Heart left ventricle (tissue), 16 donors: ENCODE data around the gene NKX6-1. TPM values are rescaled to one million over a fixed set of nuclear protein-coding genes. Genes with fewer than 3 reads are reported as not detected.

Experiments used
- ATAC-seq, 4 donors: fragments of 200-7000 bp; cut with Tn5 transposase; one replicate each; pipeline ENCODE4 v1.9.1; 2020 to 2022; ENCODE audit warnings: moderate library complexity in 4 of 4, mild to moderate bottlenecking in 3 of 4, moderate number of reproducible peaks in 1 of 4
- DNase-seq, 5 donors: peaks; one replicate each; pipeline ENCODE4 v3.0.0-alpha.2; 2020
- H3K27ac ChIP-seq, 12 donors: fragments of 200-600 bp; sonication (generic) in 4 of 12; one replicate each; pipeline versions ENCODE4 v1.5.0 to v1.8.0; 2016 to 2022; ENCODE audit warnings: mild to moderate bottlenecking in 2 of 12
- H3K27me3 ChIP-seq, 9 donors: fragments of 200-600 bp; sonication (generic) in 2 of 9; one replicate each; pipeline versions ENCODE4 v1.5.1 to v1.8.0; 2016 to 2022; ENCODE audit warnings: mild to moderate bottlenecking in 3 of 9
- H3K36me3 ChIP-seq, 9 donors: fragments of 200-600 bp; sonication (generic) in 2 of 9; one replicate each; pipeline versions ENCODE4 v1.5.0 to v1.8.0; 2018 to 2022; ENCODE audit warnings: mild to moderate bottlenecking in 2 of 9
- H3K4me1 ChIP-seq, 12 donors: fragments of 200-600 bp; sonication (generic) in 4 of 12; one replicate each; pipeline versions ENCODE4 v1.5.0 to v1.8.0; 2016 to 2022; ENCODE audit warnings: mild to moderate bottlenecking in 3 of 12
- H3K4me3 ChIP-seq, 12 donors: fragments of 200-600 bp; sonication (generic) in 4 of 12; one replicate each; pipeline versions ENCODE4 v1.5.0 to v1.8.0; 2017 to 2022; ENCODE audit warnings: mild to moderate bottlenecking in 9 of 12, moderate library complexity in 4 of 12
- H3K9me3 ChIP-seq, 12 donors: fragments of 200-600 bp; sonication (generic) in 4 of 12; one replicate each; pipeline versions ENCODE4 v1.5.0 to v1.8.0; 2016 to 2022; ENCODE audit warnings: mild to moderate bottlenecking in 1 of 12
- CTCF ChIP-seq, 12 donors: fragments of 200-600 bp; sonication (generic) in 4 of 12; IDR thresholded peaks; one replicate each; pipeline versions ENCODE4 v1.5.0 to v1.8.0; 2018 to 2022; ENCODE audit warnings: antibody characterized with exemption in 12 of 12, mild to moderate bottlenecking in 5 of 12
- POLR2A ChIP-seq, 2 donors: fragments of 450-650 bp; IDR thresholded peaks; one replicate each; pipeline ENCODE4 v1.6.1; 2017; ENCODE audit warnings: antibody characterized with exemption in 2 of 2, mild to moderate bottlenecking in 2 of 2, moderate library complexity in 2 of 2
- WGBS, 4 donors: extraction: QIAGEN DNeasy Blood & Tissue Kit in 2 of 4; methylation state at CpG; one replicate each; pipeline versions ENCODE4 v1.1.5 to v1.1.7; 2013 to 2018; 5-methylcytosine and 5-hydroxymethylcytosine counted together
- intact Hi-C, 10 donors: fragments of 100-400 bp; cut with DNase I; formaldehyde crosslinking; loops; one replicate each; pipeline versions ENCODE4 v1.11.1 to v1.14.2; 2022
- polyA plus RNA-seq, 2 donors: library from polyadenylated mRNA; stranded (reverse); fragments of 200-250 nt; gene quantifications; one replicate each; pipeline ENCODE4 v1.2.3, GENCODE V29; 2013
- total RNA-seq, 9 donors: library from RNA; depleted of rRNA in 2 of 9; stranded (reverse); fragments of >200 nt in 2 of 9; fragmentation: NEBNext Ultra II Directional in 3 of 9; extraction: Animal tissue kit (Norgen Biotek cat#: 25700) in 3 of 9; gene quantifications; one replicate each; pipeline versions ENCODE4 v1.1.0 to v1.2.4, GENCODE V29; 2016 to 2023
- donor health status: ischemic (EF 13 %, LVEDD 7.1; RV severe dilation, severe dysfunction).
- donor health status: healthy with polysubstance abuse.
- donor health status: DM: no; HTN: yes; CAD: no.
- donor health status: DM: no; HTN: no; CAD: no.
- donor health status: ischemic (EF 25% LVEDD 6.9; RV normal size, moderate dysfunction).
- donor health status: ischemic (EF 25% LVEDD 5.7; RV mildly dilated, moderate dysfunction).
- donor health status: healthy.
- donor health status: DM: yes; HTN: yes; CAD: no.
- donor health status: ischemic (EF 35%, LVEDD 5.7; RV mildly dilated, moderate dysfunction).
- donor health status: nonischemic (EF 11% LVEDD 7.7; RV severe dilation, severe dysfunction).
- donor health status: DM: yes; HTN: yes; CAD: no.
- donor health status: PGD.
- donor health status: ischemic (EF 29% LVEDD 5.4; RV normal size, mild dysfunction).
- donor health status: nonischemic (EF 23%, LVEDD 6.1; RV moderate dilation, normal function).

The NKX6-1 gene
- total and polyA plus RNA-seq, 11 donors = 0.32 TPM; not detected in 10

DNA sequence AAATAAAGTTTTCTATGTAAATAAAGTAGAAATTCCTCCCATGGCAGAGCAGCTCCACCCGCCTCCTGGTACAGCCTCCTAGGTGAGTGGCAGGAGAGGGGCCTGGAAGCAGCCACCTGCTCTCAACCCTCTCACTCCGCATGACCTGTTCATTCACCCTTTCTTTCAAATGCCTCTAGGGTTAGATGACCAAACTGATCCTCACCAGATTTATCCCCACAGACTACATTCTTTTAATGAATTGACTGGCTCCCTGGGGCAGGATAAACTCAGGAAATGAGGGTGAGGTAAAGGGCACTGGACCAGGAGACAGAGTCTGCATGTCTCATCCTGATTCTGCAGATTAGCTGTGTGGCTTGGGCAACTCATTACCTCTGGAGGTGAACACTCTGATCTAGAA is 32.6 kb upstream of the NKX6-1 start:
- Histone ChIP-seq H3K9me3 (peaks cover 0 to 9% (median 0%) of the 10 kb centered on the region in 12 donors), H3K4me1 (no peaks in the 10 kb centered on the region), H3K27me3 (peaks cover 0 to 4% (median 0%) of the 10 kb centered on the region in 9 donors), H3K36me3 (no peaks in the 10 kb centered on the region), H3K4me3 (no peak overlapping the region), H3K27ac (no peak overlapping the region)
- intact Hi-C loops = no loop called here
- no peak for ATAC-seq
- no peak for TF ChIP-seq POLR2A (IDR thresholded peaks at IDR 0.05)
- TF ChIP-seq CTCF (IDR thresholded peaks at IDR 0.05) = no peak
- DNase-seq = no peak
- WGBS, 4 donors = 54 to 93% (median 71%) methylated on average over 2 of the region's 2 CpGs

GRCh38 chr4:84530871-84531270 is 31.8 kb upstream of the NKX6-1 start:
- TF ChIP-seq CTCF (IDR thresholded peaks at IDR 0.05) (no peak), POLR2A (IDR thresholded peaks at IDR 0.05) (no peak)
- DNase-seq = no peak
- no peak overlapping the region for H3K4me3 ChIP-seq
- WGBS, 4 donors = 39 to 59% (median 49%) methylated on average over 1 of the region's 1 CpG
- no peak for ATAC-seq
- H3K4me1 ChIP-seq = no peaks in the 10 kb centered on the region
- H3K27me3 ChIP-seq = peaks cover 0 to 4% (median 0%) of the 10 kb centered on the region in 9 donors
- intact Hi-C loops = no loop called here
- H3K36me3 ChIP-seq = no peaks in the 10 kb centered on the region
- H3K27ac ChIP-seq = no peak overlapping the region
- peaks cover 0 to 9% (median 0%) of the 10 kb centered on the region in 12 donors for H3K9me3 ChIP-seq

GRCh38 chr4:84530454-84530853 is 31.4 kb upstream of the NKX6-1 start:
- intact Hi-C loops = no loop called here

DNA sequence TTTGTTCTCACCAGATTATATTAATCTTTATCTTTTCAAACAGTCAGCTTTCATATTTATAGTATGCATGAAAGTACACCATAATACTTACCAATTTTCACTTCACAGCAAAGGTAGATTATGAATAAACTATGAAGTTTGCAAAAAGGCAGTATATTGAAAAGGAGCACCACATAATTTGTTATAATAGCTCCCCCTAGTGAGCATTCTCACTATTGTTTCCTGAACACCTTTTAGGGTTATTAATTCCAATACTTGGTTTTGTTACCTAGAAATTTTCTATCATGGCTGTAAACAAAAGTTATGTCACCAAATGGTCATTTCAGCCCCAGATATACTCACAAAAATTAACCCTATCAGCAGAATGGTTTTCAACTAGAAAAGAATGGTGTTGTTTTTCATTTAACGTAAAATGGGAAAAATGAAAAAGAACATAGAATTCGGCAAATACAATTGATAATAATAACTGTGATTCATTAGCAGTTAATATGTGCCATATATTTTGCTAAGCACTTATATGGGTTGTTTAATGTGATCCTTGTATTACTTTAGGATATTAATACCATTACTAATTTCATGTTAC is 30.2 kb upstream of the NKX6-1 start:
- Histone ChIP-seq H3K27ac (no peak overlapping the region), H3K4me3 (no peak overlapping the region), H3K9me3 (peaks cover 0 to 9% (median 0%) of the 10 kb centered on the region in 12 donors), H3K27me3 (peaks cover 0 to 4% (median 0%) of the 10 kb centered on the region in 9 donors), H3K4me1 (no peaks in the 10 kb centered on the region), H3K36me3 (no peaks in the 10 kb centered on the region)
- intact Hi-C loops = no loop called here
- 90 to 95% (median 92%) methylated on average over 2 of the region's 2 CpGs for WGBS, 4 donors
- ATAC-seq = no peak
- no peak for DNase-seq
- TF ChIP-seq POLR2A (IDR thresholded peaks at IDR 0.05) (no peak), CTCF (IDR thresholded peaks at IDR 0.05) (peak; percentile 33 to 67 (median 55))

More at GRCh38 chr4:84530454-84530853, 31.4 kb upstream of the NKX6-1 start:
- Histone ChIP-seq H3K9me3 (peaks cover 0 to 9% (median 0%) of the 10 kb centered on the region in 12 donors), H3K4me3 (no peak overlapping the region), H3K27ac (no peak overlapping the region), H3K36me3 (no peaks in the 10 kb centered on the region), H3K4me1 (no peaks in the 10 kb centered on the region), H3K27me3 (peaks cover 0 to 4% (median 0%) of the 10 kb centered on the region in 9 donors)
- ATAC-seq = no peak
- 47 to 63% (median 57%) methylated on average over 1 of the region's 1 CpG for WGBS, 4 donors
- no peak for DNase-seq
- TF ChIP-seq POLR2A (IDR thresholded peaks at IDR 0.05) (no peak), CTCF (IDR thresholded peaks at IDR 0.05) (no peak)
